Activated CD4-positive, alpha-beta T cell treated with anti-CD3 and anti-CD28 coated beads, Interleukin-2, amount 50 U/mL, for 4 hours (primary cell): ENCODE measurements around the gene CENPV.
"Not testable (repeated sequence)": the region's sequence is repeated elsewhere in the genome, so short reads cannot be mapped to it uniquely, and the experiment has no call there.

Experiments
- DNase-seq, 2 experiments: peaks; one replicate each; pipeline ENCODE4 v3.0.0-alpha.2; 2020

Gene CENPV

GRCh38 chr17:16312061-16312460 is 41.2 kb downstream of the CENPV start:
- DNase-seq, result not testable (repeated sequence)

- no peak for DNase-seq
Observed at GRCh38 chr17:16306211-16306610, 47.1 kb downstream of the CENPV start.

DNA sequence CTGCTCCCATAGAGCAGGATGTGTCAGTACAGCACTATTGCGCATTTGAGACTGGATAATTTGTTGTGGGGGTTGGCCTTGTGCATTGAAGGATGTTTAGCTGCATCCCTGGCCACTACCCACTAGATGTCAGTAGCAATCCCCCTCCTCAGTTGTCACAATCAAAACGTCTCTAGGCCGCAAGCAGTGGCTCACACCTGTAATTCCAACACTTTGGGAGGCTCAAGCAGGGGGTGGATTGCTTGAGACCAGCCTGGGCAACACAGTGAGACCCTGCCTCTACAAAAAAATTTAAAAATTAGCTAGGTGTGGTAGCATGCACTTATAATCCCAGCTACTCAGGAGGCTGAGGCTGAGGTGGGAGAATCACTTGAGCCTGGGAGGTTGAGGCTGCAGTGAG is 48.4 kb downstream of the CENPV start:
- peak in 1 of 2 experiments; percentile 2 for DNase-seq

DNA sequence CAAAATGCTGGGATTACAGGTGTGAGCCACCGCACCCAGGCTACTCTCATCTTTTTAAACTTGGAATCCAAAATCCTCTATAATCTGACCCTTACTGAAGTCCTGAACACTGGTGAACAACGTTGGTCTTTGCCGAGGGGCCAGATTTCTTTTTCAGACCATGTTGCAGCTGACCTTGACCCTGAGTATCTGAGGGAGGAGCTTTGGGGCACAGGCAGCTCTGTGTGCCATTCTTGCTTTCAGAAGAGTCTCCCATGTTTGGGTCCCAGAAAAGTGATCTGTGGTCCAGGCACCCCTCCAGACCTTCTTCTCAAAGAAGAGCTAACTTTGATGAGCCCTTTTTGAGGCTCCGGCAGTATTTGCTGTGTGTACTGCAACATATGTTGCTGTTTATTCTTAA is 50.4 kb downstream of the CENPV start:
- DNase-seq, result no peak

DNA sequence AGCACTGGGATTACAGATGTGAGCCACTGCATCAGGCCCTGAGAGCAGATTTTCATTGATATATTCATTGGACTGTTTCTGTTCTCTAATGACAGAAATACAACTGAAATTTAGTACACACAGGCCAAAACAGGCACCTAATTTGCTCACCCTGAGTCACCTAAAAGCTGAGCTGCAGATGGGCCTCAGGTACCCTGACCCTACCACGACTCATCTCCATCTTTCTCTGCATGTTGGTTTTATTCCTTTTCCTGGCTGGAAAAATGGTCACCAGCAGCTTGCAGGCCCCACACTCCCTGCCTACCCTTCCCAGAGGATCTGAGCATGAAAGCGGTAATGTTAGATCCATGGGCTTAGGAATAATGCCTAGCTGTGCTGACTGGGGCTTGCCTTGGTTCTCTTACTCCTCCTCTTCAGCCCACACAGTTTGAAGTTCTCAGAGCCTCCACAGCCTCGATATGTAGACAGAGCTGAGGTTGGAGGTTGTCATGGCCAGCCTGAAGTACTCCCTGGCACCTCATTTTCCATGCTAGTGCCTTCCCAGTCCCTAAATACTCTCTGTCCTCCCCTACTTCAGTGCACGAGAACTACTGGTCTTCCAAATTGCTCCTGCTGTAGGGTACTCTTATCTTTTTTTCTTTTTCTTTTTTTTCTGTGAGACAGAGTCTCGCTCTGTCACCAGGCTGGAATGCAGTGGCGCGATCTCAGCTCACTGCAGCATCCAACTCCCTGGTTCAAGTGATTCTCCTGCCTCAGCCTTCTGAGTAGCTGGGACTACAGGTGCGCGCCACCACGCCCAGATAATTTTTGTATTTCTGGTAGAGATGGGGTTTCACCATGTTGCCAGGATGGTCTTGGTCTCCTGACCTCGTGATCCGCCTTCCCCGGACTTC is 51.1 kb downstream of the CENPV start:
- DNase-seq, result no peak

DNA sequence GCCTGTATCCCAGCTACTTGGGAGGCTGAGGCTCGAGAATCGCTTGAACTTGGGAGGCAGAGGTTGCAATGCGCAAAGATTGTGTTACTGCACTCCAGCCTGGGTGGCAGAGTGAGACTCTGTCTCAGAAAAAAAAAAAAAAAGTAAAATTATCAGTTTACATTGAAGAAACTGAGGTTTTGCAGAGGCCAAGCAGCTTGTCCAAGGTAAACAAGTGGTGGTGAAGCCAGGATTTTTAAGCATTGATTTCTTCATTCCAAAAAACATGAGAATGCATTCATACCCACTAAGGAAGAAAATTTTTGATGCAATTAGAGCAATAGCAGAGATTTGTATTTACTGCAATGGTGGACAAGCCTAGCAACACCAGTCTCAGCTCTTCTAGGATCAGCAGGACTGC is 52.7 kb downstream of the CENPV start:
- DNase-seq, result no peak

GRCh38 chr17:16298140-16298662 is 55.1 kb downstream of the CENPV start:
- no peak for DNase-seq

DNA sequence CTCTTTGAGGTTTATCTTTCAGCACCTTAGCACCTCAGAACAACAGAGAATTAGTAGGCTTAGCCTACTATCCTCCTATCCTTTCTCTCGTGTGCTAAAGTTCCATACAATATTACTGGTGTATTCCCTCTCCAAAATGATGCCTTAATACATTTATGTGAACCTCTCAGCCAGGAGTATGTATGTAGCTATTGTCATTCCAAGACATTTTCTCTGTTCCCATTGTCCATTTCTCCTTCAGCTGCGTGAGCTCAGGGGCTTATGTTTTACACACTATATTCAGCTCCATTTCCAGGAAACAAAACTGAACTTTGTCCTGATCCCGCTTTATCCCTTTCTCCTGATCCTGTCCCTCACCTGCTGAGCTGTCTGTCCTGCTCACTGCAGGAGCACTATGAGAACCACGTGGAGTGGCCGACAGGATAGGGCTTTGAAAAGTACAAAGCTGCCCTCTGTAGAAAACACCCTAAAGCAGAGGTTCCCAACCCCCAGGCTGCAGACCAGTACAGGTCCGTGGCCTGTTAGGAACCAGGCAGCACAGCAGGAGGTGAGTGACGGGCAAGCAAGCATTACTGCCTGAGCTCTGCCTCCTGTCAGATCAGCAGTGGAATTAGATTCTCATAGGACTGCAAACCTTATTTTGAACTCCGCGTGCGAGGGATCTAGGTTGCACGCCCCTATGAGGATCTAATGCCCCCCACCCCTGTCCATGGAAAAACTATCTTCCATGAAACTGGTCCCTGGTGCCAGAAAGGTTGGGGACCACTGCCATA is 55.7 kb downstream of the CENPV start:
- DNase-seq, result no peak

DNA sequence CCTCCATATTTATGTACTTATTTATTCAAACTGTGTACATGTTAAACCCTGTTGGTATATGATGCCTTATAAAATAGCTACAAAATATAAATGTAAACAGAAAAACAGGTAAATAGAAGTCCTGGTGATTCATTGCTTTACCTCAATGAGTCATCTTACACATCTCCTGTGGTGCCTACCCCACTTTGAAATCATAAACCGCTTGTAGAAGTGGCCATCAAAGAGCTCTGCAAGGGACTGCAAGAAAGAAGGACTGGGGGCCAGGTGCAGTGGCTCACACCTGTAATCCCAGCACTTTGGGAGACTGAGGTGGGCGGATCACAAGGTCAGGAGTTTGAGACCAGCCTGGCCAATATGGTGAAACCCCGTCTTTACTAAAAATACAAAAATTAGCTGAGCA is 57.2 kb downstream of the CENPV start:
- not testable (repeated sequence) for DNase-seq

- DNase-seq, result no peak
Observed at GRCh38 chr17:16294560-16294959, 58.7 kb downstream of the CENPV start.

DNA sequence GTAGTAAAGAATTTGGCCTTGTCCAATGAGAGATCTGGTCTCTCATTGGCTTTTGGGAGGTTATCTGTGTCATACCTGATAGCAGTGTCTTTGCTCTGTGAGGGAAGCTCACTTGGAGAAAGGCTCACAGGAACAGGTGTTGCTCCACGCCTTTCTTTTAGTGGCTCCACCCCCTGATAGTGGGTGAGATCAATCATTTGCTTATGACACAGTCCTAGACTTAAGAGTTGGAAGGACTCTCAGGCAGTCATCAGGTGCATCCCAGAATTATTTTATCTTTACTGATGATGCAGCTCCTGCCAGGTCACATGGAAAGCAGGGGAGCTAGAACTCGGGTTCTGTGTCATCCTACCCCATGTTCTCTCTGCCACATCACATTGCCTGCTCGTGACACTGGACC is 59.3 kb downstream of the CENPV start:
- DNase-seq, result no peak
